Adrenal gland (tissue), 12 donors: Measurements from ENCODE around the gene VIT. TPM values are rescaled to one million over a fixed set of nuclear protein-coding genes. Genes with fewer than 3 reads are reported as not detected.

Experiments used
- DNase-seq, 7 donors: peaks; one replicate each; pipeline ENCODE4 v3.0.0-alpha.2; 2019 to 2020
- H3K27ac ChIP-seq, 5 donors: fragments of 200-600 bp; sonication (generic) in 4 of 5; 1 replicate in 3 of 5; 2 replicates in 2 of 5; pipeline versions ENCODE4 v1.5.1 to v1.8.0; 2016 to 2020; ENCODE audit warnings: mild to moderate bottlenecking in 1 of 5
- H3K27me3 ChIP-seq: fragments of 200-600 bp; 2 replicates; pipeline ENCODE4 v1.8.0; 2021
- H3K36me3 ChIP-seq, 2 donors: fragments of 200-600 bp; replicated peaks in 1 of 2; 1 replicate in 1 of 2; 2 replicates in 1 of 2; pipeline versions ENCODE4 v1.5.1 to v1.8.0; 2018 to 2022
- H3K4me1 ChIP-seq, 2 donors: fragments of 200-600 bp; replicated peaks in 1 of 2; 1 replicate in 1 of 2; 2 replicates in 1 of 2; pipeline versions ENCODE4 v1.5.1 to v1.8.0; 2018 to 2021
- H3K4me3 ChIP-seq, 4 donors: fragments of 200-600 bp; sonication (generic) in 3 of 4; one replicate each; pipeline ENCODE4 v1.5.1; 2016 to 2018
- H3K9me3 ChIP-seq, 3 donors: fragments of 200-600 bp; sonication (generic) in 1 of 3; replicated peaks in 1 of 3; 1 replicate in 2 of 3; 2 replicates in 1 of 3; pipeline versions ENCODE4 v1.5.1 to v1.8.0; 2016 to 2021
- POLR2A ChIP-seq, 2 donors: fragments of 450-650 bp; IDR thresholded peaks; one replicate each; pipeline ENCODE4 v1.6.1; 2017; ENCODE audit warnings: antibody characterized with exemption in 2 of 2, mild to moderate bottlenecking in 2 of 2, moderate library complexity in 1 of 2
- WGBS, 4 donors: extraction: QIAGEN DNeasy Blood & Tissue Kit in 2 of 4; methylation state at CpG; one replicate each; pipeline versions ENCODE4 v1.1.5 to v1.1.7; 2013 to 2017; 5-methylcytosine and 5-hydroxymethylcytosine counted together
- intact Hi-C, 2 donors: fragments of 100-400 bp; cut with DNase I; formaldehyde crosslinking; loops; one replicate each; pipeline versions ENCODE4 v1.14.1 to v1.15.0; 2022 to 2023
- polyA plus RNA-seq, 3 donors: library from polyadenylated mRNA; stranded (reverse); fragments of 200-250 nt in 2 of 3; fragments of 350-450 nt in 1 of 3; fragmentation: Illumina TruSeq in 1 of 3; extraction: RNeasy Lipid Tissue Mini Kit (QIAGEN cat#74804) in 1 of 3; gene quantifications; one replicate each; pipeline ENCODE4 v1.2.3, GENCODE V29; 2013 to 2014
- total RNA-seq, 9 donors: library from RNA; depleted of rRNA in 4 of 9; stranded (reverse); fragments of >200 nt in 4 of 9; fragments of 120-200 nt in 1 of 9; fragmentation: NEBNext Ultra II Directional in 1 of 9; extraction: Animal tissue kit (Norgen Biotek cat#: 25700) in 1 of 9; gene quantifications; one replicate each; pipeline versions ENCODE4 v1.1.0 to v1.2.4, GENCODE V29; 2013 to 2023
- TF ChIP-seq, protein P1 (sequence below), 6 experiments: fragments of 450-650 bp in 4 of 6; fragments of 200-600 bp in 2 of 6; sonication (generic) in 1 of 6; IDR thresholded peaks; 1 replicate in 5 of 6; 2 replicates in 1 of 6; pipeline versions ENCODE4 v1.5.1 to v1.8.0; 2016 to 2021; ENCODE audit warnings: antibody characterized with exemption in 6 of 6, mild to moderate bottlenecking in 2 of 6, moderate library complexity in 1 of 6
- donor health status: healthy with polysubstance abuse.
- donor health status: Bipolar disorder and iron deficiency.
- donor health status: DM: yes; HTN: yes; CAD: no.
- donor health status: DM: no; HTN: no; CAD: no.
- donor health status: DM: no; HTN: no; CAD: no.
- donor health status: DM: yes; HTN: yes; CAD: no.

VIT gene
- total and polyA plus RNA-seq, 12 donors = 0.06 to 2.0 (median 0.40) TPM; not detected in 2

DNA sequence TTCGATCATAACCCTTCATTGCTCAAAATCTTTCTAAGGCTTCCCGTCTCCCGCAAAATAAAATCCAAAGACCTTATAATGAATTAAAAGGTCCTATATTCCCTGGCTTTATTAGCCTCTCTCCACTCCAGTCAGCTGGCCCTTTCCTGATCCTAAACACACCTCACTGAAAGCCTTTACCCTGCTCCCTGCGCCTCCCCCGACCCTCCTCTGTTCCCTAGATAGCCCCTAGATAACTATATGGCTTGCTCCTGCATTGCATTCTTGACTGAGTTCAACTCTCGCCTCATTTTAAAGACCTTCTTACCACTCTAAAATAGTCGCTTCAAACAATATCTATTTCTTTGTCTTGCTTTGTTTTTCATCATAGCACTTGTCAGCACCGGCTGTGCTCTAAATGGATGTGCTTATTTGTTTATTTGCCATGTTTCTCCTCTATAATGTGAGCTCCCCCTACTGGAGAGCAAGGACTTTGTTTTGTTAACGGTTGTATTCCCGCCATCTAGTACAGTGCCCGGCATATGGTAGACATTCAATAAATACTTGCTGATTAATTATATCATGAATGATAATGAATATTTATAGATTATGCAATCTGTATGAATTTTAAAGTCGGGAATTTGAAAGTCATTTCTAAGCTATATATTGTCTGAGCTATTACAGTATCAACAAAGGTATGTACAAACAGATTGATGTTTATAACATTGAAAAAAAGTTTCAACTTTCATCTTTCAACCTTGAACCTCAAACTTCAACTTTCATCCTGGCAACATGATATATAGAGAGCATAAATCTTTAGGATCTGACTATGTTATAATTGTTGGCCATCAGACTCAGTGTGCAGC, 32.4 kb upstream of the VIT start:
- Histone ChIP-seq H3K27ac (no peak overlapping the region), H3K9me3 (no peaks in the 10 kb centered on the region), H3K27me3 (no peaks in the 10 kb centered on the region), H3K4me1 (peaks cover 0 to 7% of the 10 kb centered on the region in 2 donors), H3K36me3 (no peaks in the 10 kb centered on the region), H3K4me3 (no peak overlapping the region)
- no peak for TF ChIP-seq POLR2A (IDR thresholded peaks at IDR 0.05)
- TF ChIP-seq, protein P1, sequence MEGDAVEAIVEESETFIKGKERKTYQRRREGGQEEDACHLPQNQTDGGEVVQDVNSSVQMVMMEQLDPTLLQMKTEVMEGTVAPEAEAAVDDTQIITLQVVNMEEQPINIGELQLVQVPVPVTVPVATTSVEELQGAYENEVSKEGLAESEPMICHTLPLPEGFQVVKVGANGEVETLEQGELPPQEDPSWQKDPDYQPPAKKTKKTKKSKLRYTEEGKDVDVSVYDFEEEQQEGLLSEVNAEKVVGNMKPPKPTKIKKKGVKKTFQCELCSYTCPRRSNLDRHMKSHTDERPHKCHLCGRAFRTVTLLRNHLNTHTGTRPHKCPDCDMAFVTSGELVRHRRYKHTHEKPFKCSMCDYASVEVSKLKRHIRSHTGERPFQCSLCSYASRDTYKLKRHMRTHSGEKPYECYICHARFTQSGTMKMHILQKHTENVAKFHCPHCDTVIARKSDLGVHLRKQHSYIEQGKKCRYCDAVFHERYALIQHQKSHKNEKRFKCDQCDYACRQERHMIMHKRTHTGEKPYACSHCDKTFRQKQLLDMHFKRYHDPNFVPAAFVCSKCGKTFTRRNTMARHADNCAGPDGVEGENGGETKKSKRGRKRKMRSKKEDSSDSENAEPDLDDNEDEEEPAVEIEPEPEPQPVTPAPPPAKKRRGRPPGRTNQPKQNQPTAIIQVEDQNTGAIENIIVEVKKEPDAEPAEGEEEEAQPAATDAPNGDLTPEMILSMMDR (IDR thresholded peaks at IDR 0.05) = peak; percentile 72 to 85 (median 82)
- DNase-seq = peak; percentile 24 to 54 (median 32)
- WGBS, 4 donors = 31 to 39% (median 36%) methylated on average over 12 of the region's 12 CpGs
- intact Hi-C loops = loop anchor here (5.0 kb wide), 1 partner anchor 312 kb away; no protein-coding TSS in a partner anchor

- Histone ChIP-seq H3K9me3 (no peaks in the 10 kb centered on the region), H3K27me3 (no peaks in the 10 kb centered on the region), H3K4me3 (no peak overlapping the region), H3K36me3 (no peaks in the 10 kb centered on the region), H3K4me1 (peaks cover 0 to 6% of the 10 kb centered on the region in 2 donors), H3K27ac (no peak overlapping the region)
- intact Hi-C loops = loop anchor here (5.0 kb wide), 1 partner anchor 312 kb away; no protein-coding TSS in a partner anchor
- TF ChIP-seq, protein P1 (IDR thresholded peaks at IDR 0.05) = no peak
- TF ChIP-seq POLR2A (IDR thresholded peaks at IDR 0.05) = no peak
- no peak for DNase-seq
- 27 to 48% (median 32%) methylated on average over 1 of the region's 1 CpG for WGBS, 4 donors
These were observed 31.8 kb upstream of the VIT start for GRCh38 chr2:36664696-36665076.

GRCh38 chr2:36667931-36668330, 28.6 kb upstream of the VIT start:
- WGBS, 4 donors = 73 to 78% (median 76%) methylated on average over 9 of the region's 9 CpGs
- no peaks in the 10 kb centered on the region for H3K27me3 ChIP-seq
- H3K9me3 ChIP-seq = no peaks in the 10 kb centered on the region
- H3K36me3 ChIP-seq = no peaks in the 10 kb centered on the region
- DNase-seq = no peak
- intact Hi-C loops = no loop called here
- no peak overlapping the region for H3K4me3 ChIP-seq
- no peaks in the 10 kb centered on the region for H3K4me1 ChIP-seq
- TF ChIP-seq, protein P1 (IDR thresholded peaks at IDR 0.05) = no peak
- no peak for TF ChIP-seq POLR2A (IDR thresholded peaks at IDR 0.05)
- H3K27ac ChIP-seq = no peak overlapping the region

GRCh38 chr2:36670881-36671595, 25.5 kb upstream of the VIT start:
- H3K9me3 ChIP-seq = no peaks in the 10 kb centered on the region
- H3K36me3 ChIP-seq = no peaks in the 10 kb centered on the region
- no peaks in the 10 kb centered on the region for H3K27me3 ChIP-seq
- H3K27ac ChIP-seq = no peak overlapping the region
- DNase-seq = no peak
- WGBS, 4 donors = 73 to 87% (median 80%) methylated on average over 6 of the region's 6 CpGs
- TF ChIP-seq POLR2A (IDR thresholded peaks at IDR 0.05) = no peak
- TF ChIP-seq, protein P1 (IDR thresholded peaks at IDR 0.05) = no peak
- H3K4me3 ChIP-seq = no peak overlapping the region
- no peaks in the 10 kb centered on the region for H3K4me1 ChIP-seq
- intact Hi-C loops = no loop called here
